ENCODE results near the gene NME7.
"Not testable (repeated sequence)": the region's sequence is repeated elsewhere in the genome, so short reads cannot be mapped to it uniquely, and the experiment has no call there.

Gene NME7

DNA sequence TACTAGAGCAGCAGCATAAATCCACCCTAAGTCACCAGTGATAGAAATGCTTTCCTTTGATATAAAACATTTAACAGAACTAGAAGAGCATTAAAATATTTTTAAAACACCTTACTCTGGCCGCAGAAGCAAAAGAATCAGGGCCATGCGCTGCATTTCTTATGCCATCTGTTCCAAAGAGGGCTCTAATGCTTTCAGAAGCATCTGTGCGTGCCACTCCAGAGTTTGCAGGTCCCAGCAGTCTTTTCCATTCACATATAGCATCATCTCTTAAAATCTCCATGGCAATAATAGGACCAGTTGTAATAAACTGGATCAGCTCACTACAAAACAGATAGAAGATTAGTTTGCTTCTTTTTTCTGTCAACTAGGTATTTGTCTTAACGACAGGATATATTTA, 69.2 kb downstream of the NME7 start:
- no peak for DNase-seq

DNA sequence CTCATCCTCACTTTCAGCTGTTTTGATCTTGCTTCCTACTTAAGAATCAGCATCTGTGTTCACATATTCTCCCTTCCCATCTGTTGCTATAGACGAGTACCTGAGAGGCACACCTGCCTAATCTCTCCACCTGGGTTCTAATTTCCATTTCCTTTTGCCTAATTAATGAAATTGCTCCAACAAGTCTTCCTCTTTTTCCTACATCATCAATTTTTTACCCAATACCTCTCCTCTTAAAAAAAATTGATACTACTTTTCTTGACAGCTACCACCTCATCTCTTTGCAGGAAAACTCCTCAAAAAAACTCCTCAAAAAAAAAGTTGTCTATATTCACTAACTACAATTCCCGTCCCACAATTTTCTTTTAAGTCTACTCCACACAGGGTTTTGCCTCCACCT, 71.8 kb downstream of the NME7 start:
- no peak for DNase-seq

GRCh38 chr1:169295425-169295824, 72.2 kb downstream of the NME7 start:
- DNase-seq = no peak

DNA sequence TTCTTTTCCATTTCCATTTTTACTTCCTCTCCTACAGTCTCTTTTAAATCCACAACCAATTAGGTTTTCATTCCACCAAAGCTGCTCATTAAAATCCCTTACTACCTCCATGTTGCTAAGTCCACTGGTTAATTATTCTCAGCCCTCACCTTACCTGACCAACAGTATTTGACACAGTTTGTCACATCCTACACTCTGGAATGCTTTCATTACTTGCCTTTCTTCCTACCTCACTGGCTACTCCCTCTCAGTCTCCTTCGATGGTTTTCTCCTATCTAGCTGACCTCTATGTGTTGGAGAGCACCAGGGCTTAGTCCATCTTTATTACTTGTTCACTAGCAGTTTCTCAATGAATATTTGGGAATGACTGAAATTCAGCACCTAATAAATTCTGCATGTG, 78.6 kb downstream of the NME7 start:
- DNase-seq = no peak

GRCh38 chr1:169288011-169288414, 79.6 kb downstream of the NME7 start:
- DNase-seq = no peak

DNA sequence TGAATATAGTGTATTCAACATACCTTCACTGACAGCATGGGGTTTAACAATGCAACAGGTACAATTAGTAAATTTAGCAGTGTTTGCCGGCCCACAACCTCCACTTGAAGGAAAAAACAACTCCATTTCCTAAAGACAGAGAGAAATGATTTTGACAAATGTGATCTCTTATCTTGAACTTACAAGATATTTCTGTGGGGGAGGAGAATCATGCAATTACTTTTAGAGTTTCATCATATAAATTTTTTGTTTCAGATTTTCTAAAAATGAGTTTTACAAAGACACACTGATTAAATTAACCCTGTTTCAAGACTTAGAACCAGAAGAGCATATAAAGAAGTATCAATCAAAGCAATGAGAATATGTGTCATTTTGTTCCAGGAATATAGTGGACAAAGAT, 80.3 kb downstream of the NME7 start:
- DNase-seq = no peak

DNA sequence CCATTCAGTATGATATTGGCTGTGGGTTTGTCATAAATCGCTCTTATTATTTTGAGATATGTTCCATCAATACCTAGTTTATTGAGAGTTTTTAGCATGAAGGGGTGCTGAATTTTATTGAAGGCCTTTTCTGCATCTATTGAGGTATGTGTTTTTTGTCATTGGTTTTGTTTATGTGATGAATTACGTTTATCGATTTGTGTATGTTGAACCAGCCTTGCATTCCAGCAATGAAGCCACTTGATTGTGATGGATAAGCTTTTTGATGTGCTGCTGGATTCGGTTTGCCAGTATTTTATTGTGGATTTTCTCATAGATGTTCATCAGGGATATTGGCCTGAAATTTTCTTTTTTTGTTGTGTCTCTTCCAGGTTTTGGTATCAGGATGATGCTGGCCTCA, 86.0 kb downstream of the NME7 start:
- not testable (repeated sequence) for DNase-seq

- no peak for DNase-seq
Observed at GRCh38 chr1:169271098-169271497, 96.5 kb downstream of the NME7 start.

GRCh38 chr1:169266133-169266532, 101.5 kb downstream of the NME7 start:
- DNase-seq = no peak

GRCh38 chr1:169263059-169263458, 104.5 kb downstream of the NME7 start:
- no peak for DNase-seq

GRCh38 chr1:169261884-169262283, 105.7 kb downstream of the NME7 start:
- no peak for DNase-seq

DNA sequence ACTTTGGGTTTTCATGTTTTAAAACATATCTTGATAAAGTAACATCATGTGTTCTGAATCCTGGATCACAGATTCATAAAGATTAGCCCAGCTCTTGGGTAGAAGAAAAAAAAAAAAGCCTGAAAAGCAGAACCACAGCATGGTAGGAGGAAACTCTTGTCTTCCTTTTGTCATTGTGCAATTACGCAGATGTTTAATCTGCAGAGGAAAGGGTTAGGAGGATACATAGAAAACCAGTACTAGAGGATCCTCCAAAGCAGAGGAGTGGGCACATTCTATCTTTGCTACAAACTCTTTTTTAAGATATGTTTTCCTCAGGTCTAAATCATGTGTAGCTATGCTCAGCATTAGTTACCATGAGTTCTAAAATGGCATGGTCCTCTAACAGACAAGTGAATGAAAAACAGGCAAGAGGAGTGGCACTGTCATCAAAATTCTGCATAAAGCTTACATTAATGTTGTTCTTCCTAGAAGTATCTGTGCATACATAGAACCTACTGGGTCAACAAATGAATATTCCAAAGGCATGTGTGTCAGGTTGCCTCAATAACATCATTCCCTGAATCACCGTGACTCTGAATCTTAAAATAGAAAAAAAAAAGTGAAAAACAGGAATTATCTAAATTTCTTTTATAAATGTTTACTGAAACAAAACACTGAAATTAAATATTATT, 107.0 kb downstream of the NME7 start:
- no peak for DNase-seq

DNA sequence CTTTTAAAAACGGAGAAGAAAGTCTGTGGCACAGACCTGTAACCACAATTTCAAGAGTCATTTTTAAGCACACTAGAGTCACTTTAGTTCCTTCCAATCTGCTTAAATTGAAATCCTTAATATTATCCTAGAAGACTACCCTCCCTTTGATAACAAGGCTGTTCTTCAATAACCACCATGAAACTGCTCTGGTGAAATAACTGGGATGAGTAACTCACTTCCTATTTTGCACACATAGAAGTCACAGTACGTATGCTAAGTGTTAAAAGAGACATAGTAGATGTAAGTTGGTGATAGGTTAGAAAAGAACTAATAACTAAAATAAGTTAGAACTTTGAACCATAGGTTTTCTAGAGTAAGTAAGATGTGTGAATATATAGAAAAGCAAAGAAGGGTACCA, 107.8 kb downstream of the NME7 start:
- no peak for DNase-seq

- no peak for DNase-seq
Observed at GRCh38 chr1:169250795-169251194, 116.8 kb downstream of the NME7 start.

DNA sequence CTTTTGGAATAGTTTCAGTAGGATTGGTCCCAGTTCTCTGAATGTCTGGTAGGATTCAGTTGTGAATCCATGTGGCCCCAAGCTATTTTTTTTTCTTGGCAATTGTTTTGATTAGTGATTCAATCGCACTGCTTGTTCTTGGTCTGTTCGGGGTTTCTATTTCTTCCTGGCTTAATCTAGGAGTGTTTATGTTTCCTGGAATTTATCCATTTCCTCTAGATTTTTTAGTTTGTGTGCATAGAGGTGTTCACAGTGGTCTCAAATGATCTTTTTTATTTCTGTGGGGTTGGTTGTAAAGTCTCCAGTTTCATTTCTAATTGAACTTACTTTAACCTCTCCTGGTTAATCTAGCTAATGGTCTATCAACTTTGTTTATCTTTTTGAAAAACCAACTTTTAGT, 117.6 kb downstream of the NME7 start:
- DNase-seq = no peak

DNA sequence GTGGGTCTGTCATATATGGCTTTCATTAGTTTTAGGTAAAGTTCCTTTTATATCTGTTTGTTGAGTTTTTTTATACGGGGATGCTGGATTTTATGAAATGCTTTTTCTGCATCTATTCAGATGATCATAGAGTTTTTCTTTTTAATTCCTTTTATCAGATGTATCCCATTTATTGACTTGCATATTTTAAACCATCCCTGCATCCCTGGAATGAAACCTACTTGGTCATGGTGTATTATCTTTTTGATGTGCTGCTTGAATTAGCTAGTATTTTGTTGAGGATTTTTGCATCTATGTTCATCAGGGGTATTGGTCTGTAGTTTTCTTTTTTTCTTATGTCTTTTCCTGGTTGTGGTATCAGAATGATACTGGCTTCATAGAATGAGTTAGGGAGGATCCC, 118.0 kb downstream of the NME7 start:
- DNase-seq = no peak

DNA sequence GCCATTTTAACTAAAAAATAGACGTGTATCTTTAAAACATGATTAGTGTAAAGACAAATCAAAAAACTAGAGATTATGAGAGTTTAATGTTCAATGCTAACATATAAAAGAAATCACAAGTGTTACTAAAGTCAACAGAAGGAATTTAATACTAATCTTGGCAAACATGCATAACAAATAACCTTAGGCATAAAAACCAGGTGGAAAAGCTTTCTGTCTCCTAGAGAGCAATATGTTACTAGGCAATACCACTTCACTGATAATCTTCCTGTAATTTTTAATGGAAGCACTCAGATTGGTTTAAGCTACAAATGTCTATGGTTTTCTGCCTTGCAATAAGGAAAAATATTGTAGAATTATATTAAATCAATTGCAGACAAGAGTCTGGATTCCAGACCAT, 121.9 kb downstream of the NME7 start:
- DNase-seq = no peak

GRCh38 chr1:169240449-169241232, 127.0 kb downstream of the NME7 start:
- no peak for DNase-seq

GRCh38 chr1:169236880-169237279, 130.7 kb downstream of the NME7 start:
- no peak for DNase-seq

- no peak for DNase-seq
Observed at GRCh38 chr1:169236143-169236542, 131.5 kb downstream of the NME7 start.

GRCh38 chr1:169235568-169235967, 132.0 kb downstream of the NME7 start:
- no peak for DNase-seq

GRCh38 chr1:169234780-169235179, 132.8 kb downstream of the NME7 start:
- DNase-seq = no peak

GRCh38 chr1:169217636-169218035, 150.0 kb downstream of the NME7 start:
- no peak for DNase-seq

DNA sequence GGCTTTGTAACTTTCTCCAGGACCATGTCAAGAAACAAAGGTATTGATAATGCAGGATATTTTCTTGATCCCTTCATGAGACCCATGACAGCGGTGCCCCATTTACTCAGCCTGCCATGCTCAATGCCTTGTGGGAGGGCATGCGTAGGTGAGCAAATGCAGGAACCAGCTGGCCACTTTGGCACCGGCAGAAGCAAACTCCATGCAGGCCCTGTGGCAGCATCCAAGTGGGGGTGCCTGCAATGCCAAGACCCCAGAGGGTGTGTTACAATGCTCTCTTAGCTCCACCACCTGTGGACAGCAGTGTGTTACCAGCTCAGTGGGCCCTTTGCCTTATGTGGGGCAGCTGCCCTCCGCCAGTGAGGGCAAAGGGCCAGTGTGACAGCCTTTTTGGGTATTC, 153.0 kb downstream of the NME7 start:
- no peak for DNase-seq

GRCh38 chr1:169212088-169212487, 155.5 kb downstream of the NME7 start:
- DNase-seq = no peak
